HCT116 (cell line): ENCODE data around the gene UBE2J2. TPM values are rescaled to one million over a fixed set of nuclear protein-coding genes. Genes with fewer than 3 reads are reported as not detected.

Experiments used
- ATAC-seq: fragments of 200-7000 bp; cut with Tn5 transposase; 2 replicates; pipeline ENCODE4 v1.9.1; 2020; ENCODE audit warnings: mild to moderate bottlenecking, moderate library complexity
- BruUV-seq: library from RNA; stranded (reverse); fragments of 400-500 nt; replicated peaks from 2 replicates; lab custom pipeline; 2021; lab: Mats Ljungman, UMichigan
- CTCF ChIA-PET: fragments of 300-600 bp; sonication (Branson Sonifier 250); formaldehyde crosslinking; loops from one replicate; lab custom pipeline; 2021; ENCODE audit warnings: antibody characterized with exemption; lab: Charles Lee
- POLR2A ChIA-PET: fragments of 300-600, 350-600 bp; sonication (Branson Sonifier 250); formaldehyde crosslinking; loops from one replicate; lab custom pipeline; 2021; ENCODE audit warnings: antibody characterized with exemption; lab: Charles Lee
- RAD21 ChIA-PET, 2 experiments: fragments of 300-600 bp; sonication (Branson Sonifier 250); formaldehyde crosslinking; loops; one replicate each; lab custom pipeline; 2023; ENCODE audit warnings: low total read pairs in 2 of 2; ENCODE audit not compliant: uncharacterized antibody in 2 of 2, unreplicated experiment in 2 of 2, low non-redundant PET in 1 of 2; lab: Charles Lee
- DNase-seq: peaks from one replicate; pipeline ENCODE4 v3.0.0-alpha.2; 2010; ENCODE audit warnings: low read depth, low spot score
- H2AFZ ChIP-seq: fragments of 200-600 bp; shearing (Covaris generic), sonication (generic); 2 replicates; pipeline ENCODE4 v1.6.1; 2017; ENCODE audit warnings: low read depth, mixed run types, mixed read lengths, antibody characterized with exemption, low read length; ENCODE audit not compliant: poor library complexity, severe bottlenecking
- H3K27ac ChIP-seq: 2 replicates; pipeline ENCODE4 v1.5.1; 2012; ENCODE audit warnings: low read depth, low read length
- H3K27me3 ChIP-seq: fragments of 200-600 bp; sonication (generic); 2 replicates; pipeline ENCODE4 v1.6.1; 2016; ENCODE audit warnings: mixed run types, low read length, mixed read lengths; ENCODE audit not compliant: insufficient read depth
- H3K36me3 ChIP-seq, 2 experiments: fragments of 200-500 bp in 1 of 2; fragments of 200-600 bp in 1 of 2; sonication (Bioruptor generic) in 1 of 2; sonication (generic) in 1 of 2; 2 replicates each; pipeline versions ENCODE4 v1.5.1 to v1.6.1; 2014 to 2016; ENCODE audit warnings: low read length in 2 of 2, inconsistent platforms in 1 of 2, mixed read lengths in 1 of 2, mixed run types in 1 of 2; ENCODE audit not compliant: insufficient read depth in 2 of 2, control insufficient read depth in 1 of 2
- H3K4me1 ChIP-seq, 2 experiments: fragments of 200-600 bp in 1 of 2; sonication (generic) in 1 of 2; 2 replicates each; pipeline versions ENCODE4 v1.5.1 to v1.6.1; 2012 to 2017; ENCODE audit warnings: low read length in 2 of 2, inconsistent platforms in 1 of 2, mild to moderate bottlenecking in 1 of 2, mixed read lengths in 1 of 2, mixed run types in 1 of 2, moderate library complexity in 1 of 2; ENCODE audit not compliant: insufficient read depth in 2 of 2, control insufficient read depth in 1 of 2
- H3K4me2 ChIP-seq: fragments of 200-600 bp; sonication (generic); 2 replicates; pipeline ENCODE4 v1.6.1; 2017; ENCODE audit warnings: mixed run types, low read length, mixed read lengths
- H3K4me3 ChIP-seq, 2 experiments: fragments of 200-600 bp in 1 of 2; sonication (generic) in 1 of 2; replicated peaks in 1 of 2; 2 replicates each; pipeline ENCODE4 v1.5.1; 2011 to 2016; ENCODE audit warnings: low read length in 2 of 2, control low read depth in 1 of 2, low read depth in 1 of 2, mild to moderate bottlenecking in 1 of 2, mixed read lengths in 1 of 2, mixed run types in 1 of 2
- H3K79me2 ChIP-seq: fragments of 200-600 bp; sonication (generic); 2 replicates; pipeline ENCODE4 v1.6.1; 2017; ENCODE audit warnings: mild to moderate bottlenecking, mixed run types, low read length, moderate library complexity, mixed read lengths; ENCODE audit not compliant: insufficient read depth
- H3K9ac ChIP-seq: fragments of 200-600 bp; sonication (generic); 2 replicates; pipeline ENCODE4 v1.6.1; 2016; ENCODE audit warnings: low read length, mixed read lengths
- H3K9me2 ChIP-seq: fragments of 200-600 bp; sonication (generic), shearing (Covaris generic); 2 replicates; pipeline ENCODE4 v1.6.1; 2017; ENCODE audit warnings: mixed run types, mild to moderate bottlenecking, moderate library complexity; ENCODE audit not compliant: insufficient read depth
- H3K9me3 ChIP-seq, 2 experiments: fragments of 200-500 bp in 1 of 2; fragments of 200-600 bp in 1 of 2; sonication (Bioruptor generic) in 1 of 2; sonication (generic) in 1 of 2; 2 replicates each; pipeline ENCODE4 v1.6.1; 2014 to 2017; ENCODE audit warnings: low read length in 2 of 2, mixed read lengths in 2 of 2, inconsistent platforms in 1 of 2, low read depth in 1 of 2, mild to moderate bottlenecking in 1 of 2, mixed run types in 1 of 2, moderate library complexity in 1 of 2; ENCODE audit not compliant: control insufficient read depth in 1 of 2, insufficient read depth in 1 of 2
- H4K20me1 ChIP-seq: fragments of 200-600 bp; sonication (generic), shearing (Covaris generic); 2 replicates; pipeline ENCODE4 v1.6.1; 2017; ENCODE audit warnings: mixed run types, mild to moderate bottlenecking, moderate library complexity; ENCODE audit not compliant: insufficient read depth
- EGR1 ChIP-seq: IDR thresholded peaks from 2 replicates; pipeline ENCODE4 v1.6.1; 2012; ENCODE audit warnings: low read depth
- ELF1 ChIP-seq: IDR thresholded peaks from 2 replicates; pipeline ENCODE4 v1.6.1; 2012; ENCODE audit warnings: low read depth, borderline replicate concordance
- EZH2phosphoT487 ChIP-seq: fragments of 200-600 bp; IDR thresholded peaks from 2 replicates; pipeline ENCODE4 v1.6.1; 2018; ENCODE audit warnings: antibody characterized with exemption, borderline replicate concordance
- POLR2AphosphoS5 ChIP-seq: IDR thresholded peaks from 2 replicates; pipeline ENCODE4 v1.6.1; 2011; ENCODE audit warnings: mild to moderate bottlenecking, low read depth, low read length, moderate library complexity
- SIN3A ChIP-seq: IDR thresholded peaks from 2 replicates; pipeline ENCODE4 v1.6.1; 2012; ENCODE audit warnings: low read depth
- TCF7L2 ChIP-seq: IDR thresholded peaks from 2 replicates; pipeline ENCODE4 v1.7.0; 2011; ENCODE audit warnings: borderline replicate concordance, inconsistent platforms; ENCODE audit not compliant: insufficient read depth, insufficient read length; ENCODE audit errors: extremely low read depth
- ZFX ChIP-seq: fragments of 450-650 bp; IDR thresholded peaks from 2 replicates; pipeline ENCODE4 v1.6.1; 2017
- intact Hi-C: fragments of 100-400 bp; cut with micrococcal nuclease; formaldehyde crosslinking; loops from 2 replicates; pipeline ENCODE4 v1.10.0; 2022
- total RNA-seq: library from RNA; stranded (reverse); gene quantifications from one replicate; pipeline ENCODE4 v1.2.1, GENCODE V29; 2021; ENCODE audit not compliant: unreplicated experiment
- TF ChIP-seq, protein P1 (sequence below): IDR thresholded peaks from 2 replicates; pipeline ENCODE4 v1.6.1; 2012; ENCODE audit warnings: low read depth

The UBE2J2 gene
- total RNA-seq, 1 experiment from 2014 or later = 67.7 TPM

DNA sequence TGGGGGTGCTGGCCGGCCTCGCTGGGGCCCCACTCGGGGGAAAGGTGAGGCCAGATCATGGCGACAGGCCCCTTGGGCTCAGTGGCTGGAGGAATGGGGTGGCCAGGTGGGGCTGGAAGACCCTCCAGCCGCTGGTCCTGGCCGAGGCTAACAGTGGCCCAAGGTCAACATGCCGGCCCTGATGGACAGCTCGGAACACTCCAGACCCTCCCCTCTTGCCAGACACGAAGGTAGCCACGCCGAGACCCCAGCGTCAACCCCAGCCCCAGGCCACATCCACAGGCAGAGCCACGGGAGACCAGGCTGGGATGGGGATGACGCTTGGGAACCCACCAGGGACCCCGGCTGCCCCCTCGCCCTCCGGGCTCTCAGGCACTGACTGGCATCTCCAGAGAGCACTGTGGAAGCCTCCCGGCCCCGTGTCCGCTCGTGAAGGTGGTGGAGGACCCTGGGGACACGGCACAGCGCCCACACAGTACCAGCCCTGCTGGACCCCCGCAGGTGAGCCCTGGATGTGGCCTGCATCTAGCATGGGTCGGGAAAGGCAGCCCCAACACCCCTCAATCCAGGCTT lies 26.2 kb downstream of the UBE2J2 start:
- BruUV-seq = no TSS peak
- ATAC-seq = no peak
- Histone ChIP-seq H3K4me1 (peaks cover 4 to 17% of the 10 kb centered on the region in 2 experiments; a peak in 3 of 4 replicates), H3K4me2 (no peak overlapping the region), H3K27ac (no peak overlapping the region; the same call in 1 of the 2 replicates), H3K9ac (no peak overlapping the region), H3K27me3 (no peaks in the 10 kb centered on the region), H3K4me3 (no peak overlapping the region), H4K20me1 (no peaks in the 10 kb centered on the region), H2AFZ (no peak overlapping the region), H3K9me2 (no peaks in the 10 kb centered on the region), H3K79me2 (no peaks in the 10 kb centered on the region), H3K36me3 (no peaks in the 10 kb centered on the region), H3K9me3 (no peaks in the 10 kb centered on the region)
- TF ChIP-seq POLR2AphosphoS5 (no peak), EZH2phosphoT487 (no peak), ZFX (no peak), SIN3A (no peak), EGR1 (no peak)
- POLR2A ChIA-PET = interaction anchor here (0.8 kb wide), 1 partner anchor 25 kb away, joined by 3 read pairs; no protein-coding TSS in a partner anchor
- intact Hi-C loops = no loop called here
- CTCF ChIA-PET = no interaction called here
- DNase-seq = no peak
- RAD21 ChIA-PET = no interaction called here

DNA sequence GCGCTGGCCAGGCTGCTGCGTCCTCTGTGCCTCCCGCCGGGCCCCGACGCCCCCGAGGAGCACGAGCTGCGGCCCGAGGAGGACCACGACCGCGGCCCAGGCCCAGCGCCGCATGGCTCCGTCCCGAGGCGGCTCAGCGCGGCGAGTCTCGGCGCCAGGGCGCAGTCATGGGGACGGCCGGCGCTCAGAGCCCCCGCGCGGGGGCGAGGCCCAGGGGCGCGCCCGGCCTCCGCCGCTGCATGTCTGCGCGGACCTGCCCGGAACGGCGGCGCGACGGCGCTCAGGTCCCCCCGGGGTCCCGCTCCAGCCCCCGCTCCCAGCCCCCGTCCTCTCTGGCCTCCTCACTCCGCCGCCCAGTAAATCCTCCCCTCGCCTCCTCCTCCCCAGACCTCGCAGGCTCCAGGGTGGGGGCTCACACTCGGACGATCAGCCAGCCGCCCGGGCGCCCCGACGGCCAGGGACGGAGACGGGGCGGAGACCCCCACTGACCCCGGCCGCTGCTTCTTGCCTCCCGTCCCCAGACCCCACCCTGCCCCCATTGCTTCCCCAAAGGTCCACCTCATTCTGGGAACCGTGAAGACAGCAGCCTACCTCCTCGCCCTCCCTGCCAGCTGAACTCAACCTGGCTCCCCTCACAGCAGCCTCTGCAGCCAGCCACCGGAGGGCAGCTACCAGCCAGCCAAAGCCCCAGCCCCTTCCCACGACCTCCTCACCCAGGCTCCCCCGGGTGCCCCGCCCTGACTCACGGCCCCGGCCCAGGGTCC lies 26.9 kb downstream of the UBE2J2 start, which contains the start of gene C1QTNF12:
Gene C1QTNF12, minus strand, starts transcription at position 146 of the 764 bp plus-strand sequence. Its CDS starts 32 bp downstream, at position 114.
- no peaks in the 10 kb centered on the region for H3K9me2 ChIP-seq
- BruUV-seq = no TSS peak
- H3K27me3 ChIP-seq = no peaks in the 10 kb centered on the region
- ChIA-PET RAD21 (no interaction called here), POLR2A (no interaction called here), CTCF (no interaction called here)
- ATAC-seq (no peak), DNase-seq (no peak)
- H3K4me2 ChIP-seq = no peak within 1 kb of the TSS
- H3K27ac ChIP-seq = no peak within 1 kb of the TSS; the same call in 1 of the 2 replicates
- H3K79me2 ChIP-seq = no peaks in the 10 kb centered on the region
- H3K9ac ChIP-seq = no peak within 1 kb of the TSS
- no peaks in the 10 kb centered on the region for H3K9me3 ChIP-seq
- H3K4me3 ChIP-seq = no peak within 1 kb of the TSS
- peaks cover 4 to 17% of the 10 kb centered on the region in 2 experiments; a peak in 3 of 4 replicates for H3K4me1 ChIP-seq
- H3K36me3 ChIP-seq = no peaks in the 10 kb centered on the region
- intact Hi-C loops = no loop called here
- no peak within 1 kb of the TSS for H2AFZ ChIP-seq
- no peak for TF ChIP-seq TCF7L2
- TF ChIP-seq EZH2phosphoT487 = no peak
- TF ChIP-seq, protein P1, sequence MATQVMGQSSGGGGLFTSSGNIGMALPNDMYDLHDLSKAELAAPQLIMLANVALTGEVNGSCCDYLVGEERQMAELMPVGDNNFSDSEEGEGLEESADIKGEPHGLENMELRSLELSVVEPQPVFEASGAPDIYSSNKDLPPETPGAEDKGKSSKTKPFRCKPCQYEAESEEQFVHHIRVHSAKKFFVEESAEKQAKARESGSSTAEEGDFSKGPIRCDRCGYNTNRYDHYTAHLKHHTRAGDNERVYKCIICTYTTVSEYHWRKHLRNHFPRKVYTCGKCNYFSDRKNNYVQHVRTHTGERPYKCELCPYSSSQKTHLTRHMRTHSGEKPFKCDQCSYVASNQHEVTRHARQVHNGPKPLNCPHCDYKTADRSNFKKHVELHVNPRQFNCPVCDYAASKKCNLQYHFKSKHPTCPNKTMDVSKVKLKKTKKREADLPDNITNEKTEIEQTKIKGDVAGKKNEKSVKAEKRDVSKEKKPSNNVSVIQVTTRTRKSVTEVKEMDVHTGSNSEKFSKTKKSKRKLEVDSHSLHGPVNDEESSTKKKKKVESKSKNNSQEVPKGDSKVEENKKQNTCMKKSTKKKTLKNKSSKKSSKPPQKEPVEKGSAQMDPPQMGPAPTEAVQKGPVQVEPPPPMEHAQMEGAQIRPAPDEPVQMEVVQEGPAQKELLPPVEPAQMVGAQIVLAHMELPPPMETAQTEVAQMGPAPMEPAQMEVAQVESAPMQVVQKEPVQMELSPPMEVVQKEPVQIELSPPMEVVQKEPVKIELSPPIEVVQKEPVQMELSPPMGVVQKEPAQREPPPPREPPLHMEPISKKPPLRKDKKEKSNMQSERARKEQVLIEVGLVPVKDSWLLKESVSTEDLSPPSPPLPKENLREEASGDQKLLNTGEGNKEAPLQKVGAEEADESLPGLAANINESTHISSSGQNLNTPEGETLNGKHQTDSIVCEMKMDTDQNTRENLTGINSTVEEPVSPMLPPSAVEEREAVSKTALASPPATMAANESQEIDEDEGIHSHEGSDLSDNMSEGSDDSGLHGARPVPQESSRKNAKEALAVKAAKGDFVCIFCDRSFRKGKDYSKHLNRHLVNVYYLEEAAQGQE = no peak
- TF ChIP-seq ELF1 = no peak
- no peaks in the 10 kb centered on the region for H4K20me1 ChIP-seq
